Astrocyte (in vitro differentiated cells and primary cell): ENCODE measurements around the gene ADGRB2. TPM values are rescaled to one million over a fixed set of nuclear protein-coding genes. Genes with fewer than 3 reads are reported as not detected.

ENCODE experiments used
- DNase-seq: peaks from one replicate; pipeline ENCODE4 v3.0.0-alpha.2; 2010; ENCODE audit warnings: low read depth
- FAIRE-seq: peaks from 2 replicates; lab custom pipeline; 2011; peaks lifted over from hg19 to GRCh38; lab: Jason Lieb, UNC
- H2AFZ ChIP-seq: 2 replicates; pipeline ENCODE4 v1.6.0; 2012; ENCODE audit warnings: low read depth, low read length, inconsistent platforms
- H3K27ac ChIP-seq: 2 replicates; pipeline ENCODE4 v1.5.1; 2011; ENCODE audit warnings: low read depth, low read length, inconsistent platforms
- H3K27me3 ChIP-seq: 2 replicates; pipeline ENCODE4 v1.6.0; 2011; ENCODE audit warnings: low read length, inconsistent platforms; ENCODE audit not compliant: insufficient read depth
- H3K36me3 ChIP-seq: 2 replicates; pipeline ENCODE4 v1.5.1; 2011; ENCODE audit warnings: low read length, inconsistent platforms; ENCODE audit not compliant: insufficient read depth
- H3K4me1 ChIP-seq: 2 replicates; pipeline ENCODE4 v1.5.1; 2011; ENCODE audit warnings: low read length, inconsistent platforms; ENCODE audit not compliant: insufficient read depth
- H3K4me2 ChIP-seq: 2 replicates; pipeline ENCODE4 v1.6.0; 2012; ENCODE audit warnings: low read length, inconsistent platforms
- H3K4me3 ChIP-seq: 2 replicates; pipeline ENCODE4 v1.5.1; 2011; ENCODE audit warnings: low read depth, mild to moderate bottlenecking, low read length, inconsistent platforms; ENCODE audit not compliant: insufficient read depth
- H3K79me2 ChIP-seq: 2 replicates; pipeline ENCODE4 v1.6.0; 2012; ENCODE audit warnings: mild to moderate bottlenecking, low read length, inconsistent platforms; ENCODE audit not compliant: insufficient read depth
- H3K9ac ChIP-seq: 2 replicates; pipeline ENCODE4 v1.6.0; 2012; ENCODE audit warnings: mild to moderate bottlenecking, low read length, inconsistent platforms
- H3K9me3 ChIP-seq: 2 replicates; pipeline ENCODE4 v1.5.1; 2012; ENCODE audit warnings: low read depth, mild to moderate bottlenecking, low read length, inconsistent platforms; ENCODE audit not compliant: insufficient read depth
- H4K20me1 ChIP-seq: 2 replicates; pipeline ENCODE4 v1.6.0; 2012; ENCODE audit warnings: low read length, inconsistent platforms; ENCODE audit not compliant: insufficient read depth
- H3K27ac Mint-ChIP-seq: one replicate; pipeline ENCODE4 v1.8.0; 2021; ENCODE audit warnings: mild to moderate bottlenecking, mixed read lengths; ENCODE audit not compliant: unreplicated experiment
- H3K27me3 Mint-ChIP-seq: one replicate; pipeline ENCODE4 v1.8.0; 2021; ENCODE audit warnings: low read depth, mixed read lengths; ENCODE audit not compliant: unreplicated experiment
- H3K36me3 Mint-ChIP-seq: one replicate; pipeline ENCODE4 v1.8.0; 2021; ENCODE audit warnings: low read depth, mixed read lengths; ENCODE audit not compliant: unreplicated experiment
- H3K4me1 Mint-ChIP-seq: one replicate; pipeline ENCODE4 v1.8.0; 2021; ENCODE audit warnings: low read depth, mixed read lengths; ENCODE audit not compliant: unreplicated experiment
- H3K4me3 Mint-ChIP-seq: one replicate; pipeline ENCODE4 v1.8.0; 2021; ENCODE audit warnings: mild to moderate bottlenecking, moderate library complexity, mixed read lengths; ENCODE audit not compliant: unreplicated experiment
- H3K9me3 Mint-ChIP-seq: one replicate; pipeline ENCODE4 v1.8.0; 2021; ENCODE audit warnings: mild to moderate bottlenecking, mixed read lengths; ENCODE audit not compliant: unreplicated experiment
- CTCF ChIP-seq: IDR thresholded peaks from 2 replicates; pipeline ENCODE4 v1.5.1; 2011; ENCODE audit warnings: low read depth, mild to moderate bottlenecking, inconsistent platforms, low read length, moderate library complexity; ENCODE audit not compliant: insufficient read depth
- EZH2 ChIP-seq: IDR thresholded peaks from 2 replicates; pipeline ENCODE4 v1.6.1; 2012; ENCODE audit warnings: mild to moderate bottlenecking, low read length, inconsistent platforms; ENCODE audit not compliant: insufficient read depth
- total RNA-seq: library from RNA; stranded (reverse); gene quantifications from 2 replicates; pipeline ENCODE4 v1.2.1, GENCODE V29; 2021

ADGRB2 gene
- total RNA-seq, 1 donor from 2014 or later = 25.8 TPM

GRCh38 chr1:31762726-31763670 is 1.1 kb downstream of the ADGRB2 start:
- no peak overlapping the region for H3K27ac Mint-ChIP-seq

GRCh38 chr1:31762323-31762722 is 1.8 kb downstream of the ADGRB2 start:
- peak overlapping the region; percentile 55 for H3K9ac ChIP-seq
- no peaks in the 10 kb centered on the region for H3K9me3 Mint-ChIP-seq
- H3K27me3 Mint-ChIP-seq = peaks cover 10% of the 10 kb centered on the region
- peaks cover 8% of the 10 kb centered on the region for H3K79me2 ChIP-seq
- peak overlapping the region; percentile 68 for H3K4me3 Mint-ChIP-seq
- no peak overlapping the region for H3K27ac Mint-ChIP-seq
- no peak overlapping the region for H3K27ac ChIP-seq
- H3K36me3 ChIP-seq = no peaks in the 10 kb centered on the region
- H2AFZ ChIP-seq = no peak overlapping the region
- no peaks in the 10 kb centered on the region for H3K36me3 Mint-ChIP-seq
- H3K4me2 ChIP-seq = peak overlapping the region; percentile 93
- DNase-seq = no peak
- TF ChIP-seq CTCF (no peak), EZH2 (no peak)
- H3K27me3 ChIP-seq = no peaks in the 10 kb centered on the region
- H3K4me1 ChIP-seq = peaks cover 45% of the 10 kb centered on the region
- no peak for FAIRE-seq
- H4K20me1 ChIP-seq = peaks cover 19% of the 10 kb centered on the region
- peaks cover 24% of the 10 kb centered on the region for H3K4me1 Mint-ChIP-seq
- H3K9me3 ChIP-seq = no peaks in the 10 kb centered on the region
- H3K4me3 ChIP-seq = peak overlapping the region; percentile 61

More at GRCh38 chr1:31762726-31763670, 1.1 kb downstream of the ADGRB2 start:
- peak overlapping the region; percentile 89 for H3K4me3 Mint-ChIP-seq
- TF ChIP-seq EZH2 = peak; percentile 27
- TF ChIP-seq CTCF = peak; percentile 23
- peak overlapping the region; percentile 76 for H2AFZ ChIP-seq
- no peaks in the 10 kb centered on the region for H3K9me3 Mint-ChIP-seq
- peaks cover 45% of the 10 kb centered on the region for H3K4me1 ChIP-seq
- no peaks in the 10 kb centered on the region for H3K36me3 ChIP-seq
- no peak for DNase-seq
- H3K4me2 ChIP-seq = peak overlapping the region; percentile 93
- H3K4me1 Mint-ChIP-seq = peaks cover 24% of the 10 kb centered on the region
- peak overlapping the region; percentile 61 for H3K4me3 ChIP-seq
- H3K79me2 ChIP-seq = peaks cover 2% of the 10 kb centered on the region
- H4K20me1 ChIP-seq = peaks cover 15% of the 10 kb centered on the region
- no peak for FAIRE-seq
- no peaks in the 10 kb centered on the region for H3K27me3 ChIP-seq
- H3K9ac ChIP-seq = peak overlapping the region; percentile 55
- H3K27ac ChIP-seq = no peak overlapping the region
- no peaks in the 10 kb centered on the region for H3K36me3 Mint-ChIP-seq
- peaks cover 17% of the 10 kb centered on the region for H3K27me3 Mint-ChIP-seq
- H3K9me3 ChIP-seq = no peaks in the 10 kb centered on the region
